ENCODE results near the gene CDH1.

Gene CDH1

GRCh38 chr16:68767581-68767980 is 30.5 kb downstream of the CDH1 start:
- DNase-seq (ENCODE audit: low spot score) = no peak
- TF ChIP-seq, protein P1, sequence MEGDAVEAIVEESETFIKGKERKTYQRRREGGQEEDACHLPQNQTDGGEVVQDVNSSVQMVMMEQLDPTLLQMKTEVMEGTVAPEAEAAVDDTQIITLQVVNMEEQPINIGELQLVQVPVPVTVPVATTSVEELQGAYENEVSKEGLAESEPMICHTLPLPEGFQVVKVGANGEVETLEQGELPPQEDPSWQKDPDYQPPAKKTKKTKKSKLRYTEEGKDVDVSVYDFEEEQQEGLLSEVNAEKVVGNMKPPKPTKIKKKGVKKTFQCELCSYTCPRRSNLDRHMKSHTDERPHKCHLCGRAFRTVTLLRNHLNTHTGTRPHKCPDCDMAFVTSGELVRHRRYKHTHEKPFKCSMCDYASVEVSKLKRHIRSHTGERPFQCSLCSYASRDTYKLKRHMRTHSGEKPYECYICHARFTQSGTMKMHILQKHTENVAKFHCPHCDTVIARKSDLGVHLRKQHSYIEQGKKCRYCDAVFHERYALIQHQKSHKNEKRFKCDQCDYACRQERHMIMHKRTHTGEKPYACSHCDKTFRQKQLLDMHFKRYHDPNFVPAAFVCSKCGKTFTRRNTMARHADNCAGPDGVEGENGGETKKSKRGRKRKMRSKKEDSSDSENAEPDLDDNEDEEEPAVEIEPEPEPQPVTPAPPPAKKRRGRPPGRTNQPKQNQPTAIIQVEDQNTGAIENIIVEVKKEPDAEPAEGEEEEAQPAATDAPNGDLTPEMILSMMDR (IDR thresholded peaks at IDR 0.05; ENCODE audit: extremely low read depth, insufficient read depth, missing control alignments) = no peak
- in situ Hi-C loops (cut with MboI; ENCODE audit: low pct_unique_long_range_greater_than_20kb, low sequenced_read_pairs, unreplicated experiment) = no loop called here

- in situ Hi-C loops (cut with MboI; ENCODE audit: low pct_unique_long_range_greater_than_20kb, low sequenced_read_pairs, unreplicated experiment) = no loop called here
- no peak for DNase-seq (ENCODE audit: low spot score)
- TF ChIP-seq, protein P1 (IDR thresholded peaks at IDR 0.05; ENCODE audit: extremely low read depth, insufficient read depth, missing control alignments) = no peak
Observed at GRCh38 chr16:68768175-68768574, 31.1 kb downstream of the CDH1 start.

DNA sequence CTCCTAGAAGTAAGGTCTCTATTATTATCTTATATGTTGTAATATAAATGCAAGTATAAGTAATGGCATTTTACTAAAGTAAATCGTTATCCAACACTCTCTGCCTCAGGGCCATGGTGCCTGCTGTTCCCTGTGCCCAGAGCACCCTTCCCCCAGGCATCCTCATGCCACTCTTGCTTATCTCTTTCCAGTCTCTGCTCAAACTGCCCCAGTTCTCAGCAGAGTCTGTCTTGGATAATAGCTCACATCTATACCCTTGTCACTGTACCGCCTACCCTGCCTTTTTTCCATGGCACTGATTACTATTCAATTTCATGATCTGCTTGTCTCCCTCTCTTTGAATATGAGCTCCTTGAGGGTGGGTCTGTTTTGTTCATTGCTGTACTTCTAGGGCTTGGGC is 31.7 kb downstream of the CDH1 start:
- TF ChIP-seq, protein P1 (IDR thresholded peaks at IDR 0.05; ENCODE audit: extremely low read depth, insufficient read depth, missing control alignments) = no peak
- DNase-seq (ENCODE audit: low spot score) = no peak
- in situ Hi-C loops (cut with MboI; ENCODE audit: low pct_unique_long_range_greater_than_20kb, low sequenced_read_pairs, unreplicated experiment) = no loop called here

DNA sequence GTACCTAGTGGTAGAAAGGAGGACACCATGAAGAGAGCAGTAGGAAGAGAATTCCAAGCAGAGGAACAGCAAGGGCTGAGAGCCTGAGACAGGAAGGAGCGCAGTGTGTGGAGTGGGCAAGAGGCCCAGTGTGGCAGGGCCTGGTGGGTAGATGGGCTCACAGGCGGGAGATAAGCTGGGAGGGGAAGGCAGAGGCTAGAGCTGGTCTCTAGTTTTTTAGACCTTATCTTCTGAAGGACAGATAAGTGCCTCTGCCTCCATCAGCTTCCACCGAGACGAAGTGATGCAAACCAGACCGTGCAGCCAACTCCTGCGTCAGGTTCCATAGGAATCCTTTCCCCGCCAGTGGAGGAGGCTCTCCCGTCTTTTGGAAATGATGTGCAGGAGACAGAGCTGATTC is 33.6 kb downstream of the CDH1 start:
- TF ChIP-seq, protein P1 (IDR thresholded peaks at IDR 0.05; ENCODE audit: extremely low read depth, insufficient read depth, missing control alignments) = no peak
- DNase-seq (ENCODE audit: low spot score) = no peak
- in situ Hi-C loops (cut with MboI; ENCODE audit: low pct_unique_long_range_greater_than_20kb, low sequenced_read_pairs, unreplicated experiment) = no loop called here

DNA sequence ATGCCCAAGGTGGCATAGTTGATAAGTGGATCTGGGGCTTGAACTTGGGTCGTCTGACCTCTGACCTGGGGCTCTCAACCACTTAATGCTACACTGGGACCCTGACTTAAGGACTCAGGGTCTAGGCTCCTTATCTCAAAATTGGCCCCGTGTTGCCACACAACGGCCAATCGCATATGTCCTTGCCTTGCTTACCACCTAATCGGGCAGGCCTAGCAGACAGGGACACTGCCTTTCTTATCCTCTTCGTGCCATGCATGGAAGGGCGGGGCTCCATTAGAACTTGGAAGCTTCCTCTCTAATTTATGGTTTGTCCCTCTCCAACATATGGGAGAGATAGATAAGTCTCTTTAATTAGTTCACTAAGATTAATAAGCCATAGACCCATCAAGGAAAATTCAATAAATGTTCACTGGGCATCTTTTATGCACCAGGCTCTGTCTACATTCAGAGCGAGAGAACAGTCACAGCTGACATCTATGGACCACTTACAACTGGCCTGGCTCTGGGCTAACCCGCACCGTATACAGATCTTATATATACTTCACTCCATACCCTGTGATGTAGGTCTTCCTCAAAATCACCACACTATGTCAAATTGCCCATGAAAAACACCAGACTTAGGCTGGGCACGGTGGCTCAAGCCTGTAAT is 35.1 kb downstream of the CDH1 start:
- in situ Hi-C loops (cut with MboI; ENCODE audit: low pct_unique_long_range_greater_than_20kb, low sequenced_read_pairs, unreplicated experiment) = no loop called here
- TF ChIP-seq, protein P1 (IDR thresholded peaks at IDR 0.05; ENCODE audit: extremely low read depth, insufficient read depth, missing control alignments) = no peak

GRCh38 chr16:68772871-68773270 is 35.8 kb downstream of the CDH1 start:
- in situ Hi-C loops (cut with MboI; ENCODE audit: low pct_unique_long_range_greater_than_20kb, low sequenced_read_pairs, unreplicated experiment) = no loop called here
- no peak for DNase-seq (ENCODE audit: low spot score)
- TF ChIP-seq, protein P1 (IDR thresholded peaks at IDR 0.05; ENCODE audit: extremely low read depth, insufficient read depth, missing control alignments) = no peak

More for the DNA sequence above, 35.1 kb downstream of the CDH1 start:
- DNase-seq (ENCODE audit: low spot score) = no peak

Measured in GM13977 (cell line).